ENCODE results near the gene CCDC124.

- TF ChIP-seq CTCF (conservative IDR thresholded peaks at IDR 0.05; ENCODE audit: low read depth, low read length): no peak
- TF ChIP-seq EZH2 (IDR thresholded peaks at IDR 0.05; ENCODE audit: low read length, unreplicated experiment): no peak
These were observed 16.4 kb downstream of the CCDC124 start for GRCh38 chr19:17948931-17949930.

Data from PC-3 (cell line).